Keratinocyte (primary cell): ENCODE measurements around the gene SNX19. TPM values are rescaled to one million over a fixed set of nuclear protein-coding genes. Genes with fewer than 3 reads are reported as not detected.

ENCODE experiments used
- DNase-seq: peaks from one replicate; pipeline ENCODE4 v3.0.0-alpha.2; 2011; ENCODE audit warnings: low read depth, missing footprints, low spot score
- FAIRE-seq: peaks from 2 replicates; lab custom pipeline; 2011; peaks lifted over from hg19 to GRCh38; lab: Jason Lieb, UNC
- H2AFZ ChIP-seq: 2 replicates; pipeline ENCODE4 v1.6.0; 2012; ENCODE audit warnings: low read length, control low read depth, inconsistent platforms; ENCODE audit not compliant: control insufficient read depth
- H3K27ac ChIP-seq: 2 replicates; pipeline ENCODE4 v1.5.1; 2011; ENCODE audit warnings: low read length; ENCODE audit not compliant: control insufficient read depth, insufficient read depth
- H3K27me3 ChIP-seq: 3 replicates; pipeline ENCODE4 v1.6.0; 2011; ENCODE audit warnings: low read length; ENCODE audit not compliant: control insufficient read depth, insufficient read depth; ENCODE audit errors: extremely low read depth
- H3K36me3 ChIP-seq, 2 experiments: 2 replicates in 1 of 2; 3 replicates in 1 of 2; pipeline ENCODE4 v1.5.1; 2011; ENCODE audit warnings: low read length in 2 of 2, mild to moderate bottlenecking in 1 of 2; ENCODE audit not compliant: control insufficient read depth in 2 of 2, insufficient read depth in 2 of 2; ENCODE audit errors: extremely low read depth in 1 of 2
- H3K4me1 ChIP-seq: 3 replicates; pipeline ENCODE4 v1.5.1; 2011; ENCODE audit warnings: low read length; ENCODE audit not compliant: control insufficient read depth, insufficient read depth; ENCODE audit errors: extremely low read depth
- H3K4me2 ChIP-seq: 3 replicates; pipeline ENCODE4 v1.6.0; 2011; ENCODE audit warnings: low read depth, low read length; ENCODE audit not compliant: control insufficient read depth, insufficient read depth; ENCODE audit errors: extremely low read depth
- H3K4me3 ChIP-seq, 3 experiments: fragments of 200-600 bp in 1 of 3; sonication (generic) in 1 of 3; 2 replicates in 2 of 3; 3 replicates in 1 of 3; pipeline ENCODE4 v1.5.1; 2011 to 2016; ENCODE audit warnings: low read length in 3 of 3, mild to moderate bottlenecking in 3 of 3, control low read depth in 2 of 3, inconsistent platforms in 1 of 3, low read depth in 1 of 3, mixed read lengths in 1 of 3, mixed run types in 1 of 3, moderate library complexity in 1 of 3; ENCODE audit not compliant: control insufficient read depth in 2 of 3, insufficient read depth in 2 of 3; ENCODE audit errors: extremely low read depth in 1 of 3
- H3K79me2 ChIP-seq: 2 replicates; pipeline ENCODE4 v1.6.0; 2012; ENCODE audit warnings: low read length; ENCODE audit not compliant: control insufficient read depth, insufficient read depth
- H3K9ac ChIP-seq: 3 replicates; pipeline ENCODE4 v1.6.0; 2011; ENCODE audit warnings: low read length; ENCODE audit not compliant: control insufficient read depth, insufficient read depth; ENCODE audit errors: extremely low read depth
- H3K9me1 ChIP-seq: 3 replicates; pipeline ENCODE4 v1.6.0; 2011; ENCODE audit warnings: low read length; ENCODE audit not compliant: control insufficient read depth, insufficient read depth; ENCODE audit errors: extremely low read depth
- H3K9me3 ChIP-seq: 2 replicates; pipeline ENCODE4 v1.5.1; 2012; ENCODE audit warnings: low read depth, low read length; ENCODE audit not compliant: control insufficient read depth
- H4K20me1 ChIP-seq: 3 replicates; pipeline ENCODE4 v1.6.0; 2011; ENCODE audit warnings: low read length; ENCODE audit not compliant: control insufficient read depth, insufficient read depth; ENCODE audit errors: extremely low read depth
- EZH2 ChIP-seq: IDR thresholded peaks from one replicate; pipeline ENCODE4 v1.6.1; 2012; ENCODE audit warnings: inconsistent platforms, mild to moderate bottlenecking, low read length, moderate library complexity
- dilution Hi-C: fragments of 300-500 bp; cut with MboI; formaldehyde crosslinking; loops from one replicate; pipeline ENCODE4 v1.7.0; 2020; ENCODE audit warnings: low sequenced_read_pairs; ENCODE audit not compliant: extremely low pct_ligation_motif_present
- polyA plus RNA-seq, 5 experiments: library from polyadenylated mRNA; depleted of rRNA in 3 of 5; stranded (reverse) in 3 of 5; stranded (forward) in 1 of 5; unstranded in 1 of 5; fragments of >200 nt; gene quantifications; 1 replicate in 1 of 5; 2 replicates in 3 of 5; 3 replicates in 1 of 5; pipeline versions ENCODE4 v1.2.1 to v1.2.3, GENCODE V29; 2011 to 2012; ENCODE audit warnings: missing spikeins in 2 of 5, low read depth in 1 of 5, low replicate concordance in 1 of 5
- TF ChIP-seq, protein P1 (sequence below), 3 experiments: IDR thresholded peaks in 1 of 3; conservative IDR thresholded peaks in 1 of 3; optimal IDR thresholded peaks in 1 of 3; 2 replicates in 2 of 3; 3 replicates in 1 of 3; pipeline versions ENCODE3 to v1.5.1; 2011; ENCODE audit warnings: low read length in 3 of 3, mild to moderate bottlenecking in 3 of 3, moderate library complexity in 2 of 3, control low read depth in 1 of 3, inconsistent platforms in 1 of 3; ENCODE audit not compliant: insufficient read depth in 2 of 3; ENCODE audit errors: extremely low read depth in 1 of 3

Gene SNX19
- polyA plus RNA-seq, 1 donor (not counting 4 experiments of a cell fraction or from before 2014, with no cell fraction given) = 29.1 TPM

DNA sequence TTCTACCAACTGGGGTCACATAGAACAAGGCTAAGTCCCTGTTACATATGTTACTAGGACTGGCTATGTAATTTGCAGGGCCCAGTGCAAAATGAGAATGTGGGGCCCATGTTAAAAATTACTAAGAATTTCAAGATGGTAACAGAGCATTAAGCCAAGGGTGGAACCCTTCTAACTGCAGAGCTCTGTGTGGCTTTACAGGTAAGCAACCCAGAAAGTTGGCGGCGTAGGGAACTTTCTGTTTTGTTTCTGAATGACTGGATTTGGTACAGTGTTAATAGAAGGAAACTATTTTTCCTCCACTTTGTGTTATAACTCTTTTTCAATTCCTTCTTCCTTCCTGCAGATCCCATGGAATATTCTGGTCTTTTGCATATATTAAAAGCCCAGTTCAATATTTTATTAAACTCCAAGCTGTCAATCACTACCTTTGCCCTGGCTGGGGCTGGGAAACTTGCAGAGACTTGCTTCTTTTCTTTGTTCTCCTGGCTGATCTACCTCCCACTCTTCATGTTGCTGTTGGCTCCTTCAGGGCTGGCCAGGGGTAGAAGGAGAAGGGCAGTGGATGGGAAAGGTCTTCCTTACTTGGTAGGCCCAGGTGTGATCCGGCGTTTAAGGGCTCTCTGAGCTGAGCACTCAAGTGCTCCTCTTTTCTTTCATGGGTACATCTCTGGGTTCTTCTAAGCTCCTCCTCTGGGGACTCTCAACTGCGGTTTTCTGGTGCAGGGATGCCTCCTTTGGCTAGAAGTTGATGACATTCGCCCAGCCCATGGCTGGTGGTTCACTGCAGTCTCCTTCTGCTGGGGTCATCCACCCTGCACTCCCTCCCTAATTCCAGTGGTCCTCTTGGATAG, 67.7 kb downstream of the SNX19 start:
- no peaks in the 10 kb centered on the region for H3K27me3 ChIP-seq
- FAIRE-seq (no peak), DNase-seq (no peak)
- no peaks in the 10 kb centered on the region for H4K20me1 ChIP-seq
- no peaks in the 10 kb centered on the region for H3K9me3 ChIP-seq
- H2AFZ ChIP-seq = peak overlapping the region; percentile 10
- no peaks in the 10 kb centered on the region for H3K79me2 ChIP-seq
- H3K4me1 ChIP-seq = peaks cover 36% of the 10 kb centered on the region
- peak overlapping the region; percentile 6 for H3K9ac ChIP-seq
- TF ChIP-seq, protein P1, sequence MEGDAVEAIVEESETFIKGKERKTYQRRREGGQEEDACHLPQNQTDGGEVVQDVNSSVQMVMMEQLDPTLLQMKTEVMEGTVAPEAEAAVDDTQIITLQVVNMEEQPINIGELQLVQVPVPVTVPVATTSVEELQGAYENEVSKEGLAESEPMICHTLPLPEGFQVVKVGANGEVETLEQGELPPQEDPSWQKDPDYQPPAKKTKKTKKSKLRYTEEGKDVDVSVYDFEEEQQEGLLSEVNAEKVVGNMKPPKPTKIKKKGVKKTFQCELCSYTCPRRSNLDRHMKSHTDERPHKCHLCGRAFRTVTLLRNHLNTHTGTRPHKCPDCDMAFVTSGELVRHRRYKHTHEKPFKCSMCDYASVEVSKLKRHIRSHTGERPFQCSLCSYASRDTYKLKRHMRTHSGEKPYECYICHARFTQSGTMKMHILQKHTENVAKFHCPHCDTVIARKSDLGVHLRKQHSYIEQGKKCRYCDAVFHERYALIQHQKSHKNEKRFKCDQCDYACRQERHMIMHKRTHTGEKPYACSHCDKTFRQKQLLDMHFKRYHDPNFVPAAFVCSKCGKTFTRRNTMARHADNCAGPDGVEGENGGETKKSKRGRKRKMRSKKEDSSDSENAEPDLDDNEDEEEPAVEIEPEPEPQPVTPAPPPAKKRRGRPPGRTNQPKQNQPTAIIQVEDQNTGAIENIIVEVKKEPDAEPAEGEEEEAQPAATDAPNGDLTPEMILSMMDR (optimal IDR thresholded peaks at IDR 0.05 in 1 of 3, IDR thresholded peaks at IDR 0.05 in 1 of 3, conservative IDR thresholded peaks at IDR 0.05 in 1 of 3; ENCODE audit: extremely low read depth in 1 of 3, insufficient read depth in 2 of 3, low read length in 3 of 3) = no peak
- TF ChIP-seq EZH2 = no peak
- H3K4me2 ChIP-seq = peak overlapping the region; percentile 90
- H3K9me1 ChIP-seq = no peaks in the 10 kb centered on the region
- H3K27ac ChIP-seq = peak overlapping the region; percentile 96
- H3K36me3 ChIP-seq = no peaks in the 10 kb centered on the region
- dilution Hi-C loops = no loop called here
- peak overlapping the region in 1 of 3 experiments; percentile 12 for H3K4me3 ChIP-seq

DNA sequence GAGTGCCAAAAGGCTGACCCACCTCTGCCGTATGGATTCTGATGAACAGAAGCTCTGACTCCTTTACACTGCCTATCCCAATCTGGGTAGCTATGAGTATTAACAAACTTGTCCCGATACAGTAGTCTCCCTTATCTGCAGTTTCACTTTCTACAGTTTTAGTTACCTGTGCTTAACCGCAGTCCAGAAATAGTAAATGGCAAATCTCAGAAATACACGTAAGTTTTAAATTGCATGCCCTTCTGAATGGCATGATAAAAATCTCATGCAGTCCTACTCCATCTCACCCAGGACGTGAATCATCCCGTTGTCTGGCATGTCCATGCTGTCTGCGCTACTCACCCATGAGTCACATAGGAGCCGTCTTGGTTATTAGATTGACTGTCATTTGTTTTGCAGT, 68.8 kb downstream of the SNX19 start:
- Histone ChIP-seq H4K20me1 (no peaks in the 10 kb centered on the region), H3K27me3 (no peaks in the 10 kb centered on the region), H3K9ac (peak overlapping the region; percentile 78), H3K9me1 (no peaks in the 10 kb centered on the region), H2AFZ (no peak overlapping the region), H3K4me2 (peak overlapping the region; percentile 90), H3K36me3 (no peaks in the 10 kb centered on the region), H3K4me3 (peak overlapping the region; percentile 20 to 51 (median 47)), H3K79me2 (no peaks in the 10 kb centered on the region), H3K4me1 (peaks cover 36% of the 10 kb centered on the region), H3K9me3 (no peaks in the 10 kb centered on the region), H3K27ac (peak overlapping the region; percentile 96)
- TF ChIP-seq EZH2 = no peak
- TF ChIP-seq, protein P1 (optimal IDR thresholded peaks at IDR 0.05 in 1 of 3, IDR thresholded peaks at IDR 0.05 in 1 of 3, conservative IDR thresholded peaks at IDR 0.05 in 1 of 3; ENCODE audit: extremely low read depth in 1 of 3, insufficient read depth in 2 of 3, low read length in 3 of 3) = no peak
- dilution Hi-C loops = no loop called here
- DNase-seq = peak; percentile 82
- FAIRE-seq = peak; percentile 96
